ENCODE measurements around the gene PRR33.

PRR33 gene

GRCh38 chr11:1861435-1862411 is 30.0 kb downstream of the PRR33 start:
- no peak for DNase-seq

DNA sequence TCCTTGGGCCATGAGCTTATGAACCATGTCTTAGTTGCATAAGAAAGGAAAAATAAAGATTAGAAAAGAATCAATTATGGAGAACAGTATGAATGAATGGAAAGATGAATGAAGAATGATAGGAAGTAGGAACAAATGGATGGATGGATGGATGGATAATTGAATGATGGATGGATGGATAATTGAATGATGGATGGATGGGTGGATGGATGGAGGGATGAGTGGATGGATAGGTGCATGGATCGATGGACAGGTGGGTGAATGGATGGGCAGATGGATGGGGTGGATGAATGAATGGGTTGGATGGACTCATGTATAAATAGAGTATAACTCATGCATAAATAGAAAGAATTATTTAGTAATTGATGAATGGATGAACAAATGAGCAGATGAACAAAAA is 31.6 kb downstream of the PRR33 start:
- DNase-seq: no peak

- DNase-seq: no peak
Measured at GRCh38 chr11:1859004-1859403, 32.7 kb downstream of the PRR33 start.

- no peak for DNase-seq
Measured at GRCh38 chr11:1858576-1858975, 33.1 kb downstream of the PRR33 start.

GRCh38 chr11:1858154-1858553 is 33.5 kb downstream of the PRR33 start:
- DNase-seq: no peak

DNA sequence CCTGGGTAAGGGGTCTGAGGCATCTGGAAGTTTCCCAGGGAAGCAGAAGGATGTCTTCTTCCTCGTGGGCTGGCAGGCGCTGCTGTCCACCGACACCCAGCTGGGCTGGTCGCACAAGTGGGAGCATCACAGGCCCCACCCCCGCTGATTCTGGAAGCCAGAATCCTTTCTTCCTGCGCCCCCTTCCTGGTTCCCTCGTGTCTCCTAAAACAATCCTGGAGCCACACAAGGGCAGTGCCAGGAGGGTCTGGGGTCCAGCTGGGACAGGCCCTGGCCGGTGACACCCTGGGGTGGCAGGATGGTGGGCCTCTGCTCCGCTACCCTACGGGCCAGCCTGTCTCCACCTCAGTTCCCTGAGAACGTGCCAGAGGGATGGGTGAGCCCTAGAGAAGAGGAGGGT is 34.6 kb downstream of the PRR33 start:
- no peak for DNase-seq

GRCh38 chr11:1856306-1857005 is 35.2 kb downstream of the PRR33 start:
- no peak for DNase-seq

GRCh38 chr11:1855886-1856265 is 35.8 kb downstream of the PRR33 start:
- no peak for DNase-seq

DNA sequence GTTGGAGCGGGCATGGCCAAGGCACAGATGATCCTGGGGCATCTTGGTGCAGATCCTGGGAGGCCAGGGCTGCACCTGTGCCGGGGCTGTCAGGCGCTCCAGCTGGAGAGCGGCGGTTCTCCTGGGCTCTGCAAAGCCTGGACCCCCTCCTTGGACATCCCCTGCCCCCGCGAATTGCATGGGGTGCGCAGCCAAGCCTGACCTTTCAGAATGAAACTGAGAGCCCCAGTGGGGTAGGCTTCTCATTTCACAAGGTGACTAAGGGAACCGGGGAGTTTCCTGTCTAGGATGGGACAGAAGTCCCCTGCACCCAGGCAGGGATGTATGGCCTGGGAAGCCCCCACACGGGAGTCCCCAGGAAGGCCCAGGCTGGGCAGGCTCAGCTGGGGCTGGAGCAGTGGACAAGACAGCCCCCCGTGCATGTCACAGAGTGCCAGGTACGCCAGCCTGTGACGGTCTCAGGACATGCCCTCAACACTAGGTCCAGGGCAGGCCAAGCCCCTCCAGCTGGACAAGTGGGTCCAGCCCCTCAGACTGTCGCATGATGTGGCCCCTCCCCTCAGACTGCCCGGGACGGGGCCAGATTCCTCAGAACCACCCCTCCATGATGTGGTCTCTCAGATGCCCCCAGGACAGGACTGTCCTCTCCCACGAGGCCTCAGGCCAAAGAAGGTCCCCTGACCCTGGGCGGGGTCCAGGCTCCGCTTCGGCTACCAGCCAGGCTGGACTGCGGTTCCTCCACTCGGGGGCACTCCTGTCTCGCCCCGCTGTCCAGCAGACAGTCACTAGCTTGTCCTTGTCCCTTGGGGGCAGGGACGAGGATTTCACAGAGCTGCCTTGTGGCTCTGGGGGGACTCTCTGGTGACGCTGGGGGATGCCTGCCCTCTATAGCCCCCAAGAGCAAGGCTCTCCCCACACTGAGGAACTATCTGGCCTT is 36.5 kb downstream of the PRR33 start:
- DNase-seq: peak; percentile 81

DNA sequence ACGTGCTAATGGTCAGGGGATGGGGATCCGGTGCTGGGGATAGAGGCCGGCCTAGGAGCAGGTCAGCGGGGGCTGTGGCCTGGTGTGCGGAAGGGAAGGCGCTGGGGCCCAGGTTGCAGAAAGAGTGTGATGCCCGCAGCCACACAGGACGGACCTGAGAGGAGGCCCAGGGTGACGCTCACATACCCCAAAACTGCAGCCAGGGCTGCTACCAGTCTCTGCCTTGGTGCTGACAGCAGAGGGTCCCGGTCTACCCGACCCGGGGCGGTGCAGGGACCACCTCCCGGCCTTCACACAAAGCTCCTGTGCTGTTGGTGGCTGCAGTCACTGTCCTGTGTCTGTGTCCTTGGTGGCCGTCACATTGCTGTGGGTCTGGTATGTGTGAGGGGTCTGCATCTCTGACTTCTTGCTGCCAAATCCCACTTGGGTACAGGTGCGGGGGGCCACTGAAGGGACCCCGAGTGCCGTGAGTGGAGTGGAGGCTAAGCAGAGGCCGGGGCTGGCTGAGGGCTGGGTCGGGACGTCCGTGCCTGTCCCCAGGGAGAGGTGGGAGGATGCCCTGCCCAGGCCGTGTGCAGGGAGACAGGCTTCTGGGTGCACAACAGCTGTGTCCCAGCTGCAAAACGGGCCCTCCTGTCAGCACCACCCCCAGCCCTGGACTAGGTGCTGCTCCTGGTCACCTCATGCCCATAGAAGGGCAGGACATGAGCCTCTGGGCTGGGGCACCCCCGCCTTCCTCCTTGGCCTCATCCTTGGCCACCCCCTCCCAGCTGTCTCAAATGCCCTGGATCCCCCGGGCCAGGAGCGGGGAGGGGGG is 37.4 kb downstream of the PRR33 start:
- peak; percentile 29 for DNase-seq

GRCh38 chr11:1853376-1854131 is 38.1 kb downstream of the PRR33 start:
- peak; percentile 27 for DNase-seq

DNA sequence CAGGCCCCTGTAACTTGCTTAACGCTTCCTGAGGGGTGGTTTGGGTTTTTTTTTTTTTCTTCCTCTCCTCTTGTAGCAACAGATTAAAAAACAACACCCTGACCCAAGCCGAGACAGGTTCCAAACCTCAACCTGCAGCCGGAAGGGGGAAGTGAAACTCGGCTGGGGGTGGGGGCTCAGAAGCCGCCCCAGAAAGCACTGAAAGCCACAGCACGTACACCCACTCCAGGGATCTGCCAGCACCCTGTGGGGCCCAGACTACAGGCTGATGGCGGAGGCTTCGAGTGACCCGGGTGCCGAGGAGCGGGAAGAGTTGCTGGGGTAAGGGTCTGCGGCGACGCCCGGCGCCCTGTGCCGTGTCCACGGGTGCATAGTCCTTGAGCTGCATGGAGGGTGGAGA is 38.8 kb downstream of the PRR33 start, which contains the start of gene LSP1:
LSP1 (plus strand) TSS at position 208 of the 400 bp plus-strand sequence; CDS start at position 269, 61 bp downstream.
- DNase-seq: peak; percentile 94

DNA sequence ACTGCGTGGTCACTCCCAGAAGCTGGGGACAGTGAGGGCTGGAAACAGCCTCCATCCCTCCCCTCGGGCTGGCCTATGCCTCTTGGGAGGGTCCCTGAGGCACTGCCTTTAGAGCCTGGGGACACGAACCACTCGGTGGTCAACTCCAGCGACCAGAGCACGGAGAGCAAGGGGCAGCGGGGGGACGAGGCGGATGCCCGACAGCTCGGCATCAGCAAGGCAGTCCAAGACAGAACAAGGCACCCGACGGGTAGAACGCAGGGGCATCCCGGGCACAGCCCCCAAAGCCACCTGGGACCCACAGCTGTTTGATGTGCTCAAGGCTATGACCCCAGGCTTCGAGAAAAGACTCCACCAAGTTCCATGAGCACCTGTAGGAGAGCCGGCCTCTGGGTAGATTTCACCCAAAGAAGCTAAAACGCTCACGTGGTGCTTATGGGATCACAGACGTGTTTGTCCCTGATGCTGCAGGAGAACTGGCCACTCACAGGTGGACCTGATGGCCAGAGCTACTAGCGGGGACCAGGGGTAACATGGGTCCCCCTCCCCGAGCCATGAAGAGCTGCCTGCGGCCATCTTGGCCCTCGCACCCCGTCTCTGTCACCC is 39.3 kb downstream of the PRR33 start:
- DNase-seq: no peak

GRCh38 chr11:1851468-1852180 is 40.1 kb downstream of the PRR33 start:
- no peak for DNase-seq

GRCh38 chr11:1848640-1849430 is 42.9 kb downstream of the PRR33 start:
- no peak for DNase-seq

DNA sequence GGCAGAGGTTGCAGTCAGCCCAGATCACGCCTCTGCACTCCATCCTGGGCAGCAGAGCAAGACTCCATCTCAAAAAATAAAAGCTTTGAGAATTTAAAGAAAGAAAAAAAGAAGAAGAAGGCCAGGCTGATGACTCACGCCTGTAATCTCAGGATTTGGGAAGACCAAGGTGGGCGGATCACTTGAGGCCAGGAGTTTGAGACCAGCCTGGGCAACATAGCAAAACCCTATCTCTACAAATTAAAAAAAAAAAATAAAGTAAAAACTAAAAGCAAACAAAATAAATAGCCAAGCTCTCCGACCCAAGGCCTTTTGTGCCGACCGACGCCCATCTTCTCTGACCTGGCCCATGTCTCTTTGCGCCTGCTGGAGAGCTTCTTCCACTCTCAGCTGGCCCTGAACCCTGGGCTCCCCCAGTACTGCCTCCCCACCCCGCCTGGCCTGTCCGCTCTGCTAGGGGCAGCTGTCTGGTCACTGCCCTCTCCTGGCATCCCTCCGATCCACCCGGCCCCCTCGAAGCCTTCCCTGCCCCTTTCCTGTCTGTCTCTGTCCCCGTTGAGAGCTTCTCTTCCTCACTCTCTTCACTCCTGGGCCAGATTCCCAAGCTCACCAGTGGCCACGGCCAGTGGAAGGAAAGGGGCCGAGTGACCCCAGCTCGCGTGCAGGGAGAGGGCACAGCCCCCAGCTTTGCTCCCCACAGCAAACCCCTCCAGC is 43.6 kb downstream of the PRR33 start:
- DNase-seq: no peak

- no peak for DNase-seq
Measured at GRCh38 chr11:1847006-1847735, 44.5 kb downstream of the PRR33 start.

- no peak for DNase-seq
Measured at GRCh38 chr11:1846453-1846932, 45.2 kb downstream of the PRR33 start.

All from activated CD4-positive, alpha-beta T cell treated with anti-CD3 and anti-CD28 coated beads, Interleukin-10, Interleukin-2, amounts not matched to agents 100 ng/mL and 50 ng/mL, durations not matched to agents 16 hours and 8 hours (primary cell).